ENCODE measurements around the gene IBTK. TPM values are rescaled to one million over a fixed set of nuclear protein-coding genes. Genes with fewer than 3 reads are reported as not detected.
A peak's percentile ranks its signal among the peaks of the same experiment; 100 is the strongest.

Gene IBTK
- total RNA-seq, 1 donor, result 83.3 TPM

DNA sequence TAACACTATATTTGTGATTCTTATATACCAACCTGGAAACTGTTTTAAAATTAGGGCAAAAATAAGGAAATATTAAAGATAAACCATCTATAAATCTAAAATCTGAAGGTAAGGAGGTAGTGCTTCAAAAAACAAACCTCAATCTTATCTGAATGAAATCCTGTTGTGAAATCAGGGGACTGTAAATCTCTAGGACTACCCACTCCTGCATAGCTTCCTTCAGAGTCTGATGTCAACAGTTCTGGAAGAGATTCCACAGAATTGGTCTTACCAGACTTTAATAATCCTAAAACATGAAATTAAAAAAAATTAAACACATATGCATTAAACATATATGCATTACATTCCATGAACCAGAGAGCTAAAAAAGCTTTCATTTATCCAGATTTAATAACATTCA lies 51.4 kb downstream of the IBTK start:
- DNase-seq (ENCODE audit: low read depth), result peak; percentile 63
- TF ChIP-seq, protein P1, sequence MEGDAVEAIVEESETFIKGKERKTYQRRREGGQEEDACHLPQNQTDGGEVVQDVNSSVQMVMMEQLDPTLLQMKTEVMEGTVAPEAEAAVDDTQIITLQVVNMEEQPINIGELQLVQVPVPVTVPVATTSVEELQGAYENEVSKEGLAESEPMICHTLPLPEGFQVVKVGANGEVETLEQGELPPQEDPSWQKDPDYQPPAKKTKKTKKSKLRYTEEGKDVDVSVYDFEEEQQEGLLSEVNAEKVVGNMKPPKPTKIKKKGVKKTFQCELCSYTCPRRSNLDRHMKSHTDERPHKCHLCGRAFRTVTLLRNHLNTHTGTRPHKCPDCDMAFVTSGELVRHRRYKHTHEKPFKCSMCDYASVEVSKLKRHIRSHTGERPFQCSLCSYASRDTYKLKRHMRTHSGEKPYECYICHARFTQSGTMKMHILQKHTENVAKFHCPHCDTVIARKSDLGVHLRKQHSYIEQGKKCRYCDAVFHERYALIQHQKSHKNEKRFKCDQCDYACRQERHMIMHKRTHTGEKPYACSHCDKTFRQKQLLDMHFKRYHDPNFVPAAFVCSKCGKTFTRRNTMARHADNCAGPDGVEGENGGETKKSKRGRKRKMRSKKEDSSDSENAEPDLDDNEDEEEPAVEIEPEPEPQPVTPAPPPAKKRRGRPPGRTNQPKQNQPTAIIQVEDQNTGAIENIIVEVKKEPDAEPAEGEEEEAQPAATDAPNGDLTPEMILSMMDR (IDR thresholded peaks at IDR 0.05; ENCODE audit: insufficient read depth, low read depth, low read length), result no peak
- H3K4me3 ChIP-seq (ENCODE audit: low read depth, low read length), result no peak overlapping the region

DNA sequence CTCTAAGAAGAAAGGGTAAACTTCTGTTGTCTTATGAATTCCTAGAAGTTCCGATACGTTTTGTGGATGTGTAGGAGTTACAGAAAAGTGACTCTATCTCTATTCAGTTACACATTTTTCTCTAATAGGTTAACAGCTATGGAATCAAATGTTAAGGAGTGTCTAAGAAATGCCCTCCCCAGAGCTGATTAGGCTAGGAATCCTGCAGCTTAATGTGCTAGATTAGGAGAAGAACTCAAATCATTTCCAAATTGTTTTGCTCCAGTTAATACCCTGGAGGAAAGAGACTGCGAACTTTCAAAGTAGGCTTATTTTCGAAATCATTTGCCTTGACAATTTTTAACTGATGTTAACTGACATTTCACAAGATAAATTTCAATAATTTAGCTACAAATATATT lies 51.9 kb downstream of the IBTK start:
- no peak overlapping the region for H3K4me3 ChIP-seq (ENCODE audit: low read depth, low read length)
- DNase-seq (ENCODE audit: low read depth), result no peak
- TF ChIP-seq, protein P1 (IDR thresholded peaks at IDR 0.05; ENCODE audit: insufficient read depth, low read depth, low read length), result no peak

DNA sequence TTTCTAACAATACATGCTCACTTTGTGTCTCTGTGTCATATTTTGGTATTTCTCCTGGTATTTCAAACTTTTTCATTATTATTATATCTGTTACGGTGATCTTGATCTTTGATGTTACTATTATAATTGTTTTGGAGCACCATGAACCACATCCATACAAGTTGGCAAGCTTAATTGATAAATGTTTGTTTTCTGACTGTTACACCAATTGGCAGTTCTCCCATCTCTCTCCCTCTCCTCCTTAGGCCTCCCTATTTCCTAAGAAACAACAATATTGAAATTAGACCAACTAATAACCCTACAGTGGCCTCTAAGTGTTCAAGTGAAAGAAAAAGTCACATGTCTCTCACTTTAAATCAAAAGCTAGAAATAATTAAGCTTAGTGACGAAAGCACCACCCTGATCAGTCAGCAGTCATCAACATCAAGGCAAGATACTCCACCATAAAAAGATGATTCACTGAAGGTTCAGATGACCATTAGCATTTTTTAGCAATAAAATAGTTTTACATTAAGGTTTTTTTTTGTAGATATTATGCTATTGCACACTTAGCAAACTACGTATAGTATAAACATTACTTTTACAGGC lies 61.5 kb downstream of the IBTK start:
- DNase-seq (ENCODE audit: low read depth), result no peak

DNA sequence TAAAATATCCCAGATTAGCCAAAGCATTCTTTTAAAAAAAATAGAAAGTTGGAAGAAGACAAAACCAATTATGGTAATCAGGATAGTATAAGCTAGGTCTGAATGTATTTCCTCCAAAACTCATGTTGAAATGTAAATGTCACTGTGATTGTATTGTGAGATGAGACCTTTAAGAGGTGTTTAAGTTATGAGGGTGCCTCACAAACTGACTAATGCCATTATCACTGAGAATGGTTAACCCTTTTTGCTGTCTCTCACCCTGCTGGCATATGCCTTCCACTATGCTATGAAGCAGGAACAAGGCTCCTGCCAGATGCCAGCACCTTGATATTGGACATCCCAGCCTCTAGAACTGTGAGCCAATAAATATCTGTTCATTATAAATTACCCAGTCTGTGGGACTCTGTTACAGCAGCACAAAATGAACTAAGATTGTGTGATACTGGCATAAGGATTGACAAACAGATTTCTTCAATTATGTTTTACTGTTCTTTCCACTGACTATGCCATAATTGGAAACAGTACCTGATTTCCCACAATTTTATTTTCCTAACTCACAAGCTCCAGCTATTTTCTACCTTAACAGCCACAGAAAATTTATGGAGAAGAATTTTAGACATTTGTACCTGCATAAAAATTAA lies 63.8 kb downstream of the IBTK start:
- no peak for DNase-seq (ENCODE audit: low read depth)
- H3K4me3 ChIP-seq (ENCODE audit: low read depth, low read length), result no peak overlapping the region
- TF ChIP-seq, protein P1 (IDR thresholded peaks at IDR 0.05; ENCODE audit: insufficient read depth, low read depth, low read length), result no peak

More for the DNA sequence above, 61.5 kb downstream of the IBTK start:
- TF ChIP-seq, protein P1 (IDR thresholded peaks at IDR 0.05; ENCODE audit: insufficient read depth, low read depth, low read length), result no peak
- H3K4me3 ChIP-seq (ENCODE audit: low read depth, low read length), result no peak overlapping the region

DNA sequence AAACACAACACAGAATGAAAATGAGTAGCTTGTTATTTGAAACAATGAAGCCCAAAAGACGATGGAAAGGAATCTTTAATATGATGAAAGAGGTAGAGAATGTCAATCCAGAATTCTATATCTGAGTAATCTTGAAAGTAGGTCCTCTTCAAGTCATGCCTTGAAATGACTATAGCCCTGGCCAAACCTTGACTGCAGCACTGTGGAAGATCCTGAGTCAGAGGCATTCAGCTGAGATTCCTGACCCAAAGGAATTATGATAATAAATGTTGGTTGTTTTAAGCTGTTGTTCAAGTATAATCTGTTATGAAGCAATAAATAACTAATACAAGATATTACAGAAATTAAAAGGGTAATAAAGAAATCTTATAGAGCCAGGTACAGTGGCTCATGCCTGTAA lies 64.8 kb downstream of the IBTK start:
- TF ChIP-seq, protein P1 (IDR thresholded peaks at IDR 0.05; ENCODE audit: insufficient read depth, low read depth, low read length), result no peak
- DNase-seq (ENCODE audit: low read depth), result no peak
- no peak overlapping the region for H3K4me3 ChIP-seq (ENCODE audit: low read depth, low read length)

DNA sequence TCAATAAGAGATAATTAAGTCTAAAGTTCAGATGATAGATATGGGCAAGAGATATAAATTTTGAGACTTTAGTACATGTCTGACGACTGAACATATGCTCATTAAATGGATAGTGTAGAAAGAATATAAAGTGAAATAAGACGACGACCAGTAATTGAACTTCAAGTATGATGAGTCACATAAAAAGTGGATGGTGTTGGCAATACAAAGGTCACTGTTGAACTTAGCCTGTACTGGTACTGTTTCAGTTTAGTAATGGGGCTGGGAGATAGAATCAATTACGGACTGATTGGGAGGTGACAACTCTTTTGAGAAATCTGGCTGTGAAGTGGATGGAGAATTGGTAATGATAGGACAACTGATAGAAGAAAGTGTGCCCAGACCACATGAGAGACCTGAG lies 68.1 kb downstream of the IBTK start:
- H3K4me3 ChIP-seq (ENCODE audit: low read depth, low read length), result no peak overlapping the region
- TF ChIP-seq, protein P1 (IDR thresholded peaks at IDR 0.05; ENCODE audit: insufficient read depth, low read depth, low read length), result no peak
- no peak for DNase-seq (ENCODE audit: low read depth)

DNA sequence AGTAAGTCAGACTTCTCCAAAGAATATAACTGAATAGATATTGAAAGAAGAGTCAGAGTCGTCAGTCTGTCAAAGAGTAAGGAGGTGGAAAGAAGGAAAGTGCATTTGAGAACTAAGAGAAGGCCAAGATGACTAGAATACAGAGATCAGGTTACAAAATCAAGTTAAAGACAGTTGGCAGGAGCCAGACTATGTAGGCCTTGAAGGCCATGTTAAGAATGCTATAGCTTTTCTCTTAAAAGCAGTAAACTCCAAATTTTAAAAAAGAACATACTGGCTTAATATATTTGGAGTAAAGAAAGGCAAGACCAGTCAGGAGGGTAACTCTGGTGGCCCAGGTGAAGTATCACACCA lies 68.8 kb downstream of the IBTK start:
- H3K4me3 ChIP-seq (ENCODE audit: low read depth, low read length), result no peak overlapping the region
- TF ChIP-seq, protein P1 (IDR thresholded peaks at IDR 0.05; ENCODE audit: insufficient read depth, low read depth, low read length), result no peak
- DNase-seq (ENCODE audit: low read depth), result no peak
